H1 (cell line): ENCODE measurements around the gene RPS15. TPM values are rescaled to one million over a fixed set of nuclear protein-coding genes. Genes with fewer than 3 reads are reported as not detected.
A peak's percentile ranks its signal among the peaks of the same experiment; 100 is the strongest.

ENCODE experiments used
- ATF2 ChIP-seq: IDR thresholded peaks from 2 replicates; pipeline ENCODE4 v1.6.1; 2012; ENCODE audit warnings: low read length, inconsistent platforms
- BCL11A ChIP-seq, 2 experiments: IDR thresholded peaks; one replicate each; pipeline ENCODE4 v1.6.1; 2011; ENCODE audit warnings: low read depth in 2 of 2, low read length in 2 of 2, mild to moderate bottlenecking in 2 of 2
- CBX5 ChIP-seq: fragments of 300-800, 300-1000 bp; sonication (generic); IDR thresholded peaks from 2 replicates; pipeline ENCODE4 v1.7.1; 2016; ENCODE audit warnings: antibody characterized with exemption, low read length, low read depth
- CEBPB ChIP-seq: IDR thresholded peaks from 2 replicates; pipeline ENCODE4 v1.6.1; 2012; ENCODE audit warnings: low read depth, low read length
- CHD1 ChIP-seq: IDR thresholded peaks from 2 replicates; pipeline ENCODE4 v1.6.1; 2012; ENCODE audit warnings: low read depth, low read length, improper control_type of control experiment
- CREB1 ChIP-seq: IDR thresholded peaks from 2 replicates; pipeline ENCODE4 v1.6.1; 2012; ENCODE audit warnings: inconsistent platforms
- E2F6 ChIP-seq: IDR thresholded peaks from 2 replicates; pipeline ENCODE4 v1.6.1; 2012; ENCODE audit warnings: inconsistent platforms
- EZH2 ChIP-seq: fragments of 200-600 bp; sonication (generic); IDR thresholded peaks from 2 replicates; pipeline ENCODE4 v1.7.1; 2012; ENCODE audit warnings: low read depth, mild to moderate bottlenecking, moderate library complexity, low read length, inconsistent platforms; ENCODE audit not compliant: severe bottlenecking
- GTF2F1 ChIP-seq: IDR thresholded peaks from 2 replicates; pipeline ENCODE4 v1.6.1; 2012; ENCODE audit warnings: low read depth, low read length, improper control_type of control experiment, borderline replicate concordance
- NRF1 ChIP-seq: IDR thresholded peaks from 2 replicates; pipeline ENCODE4 v1.6.1; 2011; ENCODE audit warnings: mild to moderate bottlenecking, low read depth, low read length, improper control_type of control experiment
- POLR2AphosphoS5 ChIP-seq: IDR thresholded peaks from 2 replicates; pipeline ENCODE4 v1.6.1; 2011; ENCODE audit warnings: low read depth, low read length
- RAD21 ChIP-seq, 2 experiments: IDR thresholded peaks in 1 of 2; conservative IDR thresholded peaks in 1 of 2; 2 replicates each; pipeline ENCODE4 v1.6.1; 2011; ENCODE audit warnings: low read depth in 2 of 2, low read length in 2 of 2, improper control_type of control experiment in 1 of 2, inconsistent platforms in 1 of 2, mild to moderate bottlenecking in 1 of 2, moderate library complexity in 1 of 2
- RBBP5 ChIP-seq: IDR thresholded peaks from 2 replicates; pipeline ENCODE4 v1.7.1; 2012; ENCODE audit warnings: low read depth, mild to moderate bottlenecking, inconsistent platforms, low read length, moderate library complexity, borderline replicate concordance
- RXRA ChIP-seq: IDR thresholded peaks from 2 replicates; pipeline ENCODE4 v1.6.1; 2011; ENCODE audit warnings: low read depth, mild to moderate bottlenecking, low read length, moderate library complexity; ENCODE audit not compliant: insufficient read depth
- SAP30 ChIP-seq: fragments of 300-600 bp; sonication (generic); IDR thresholded peaks from 2 replicates; pipeline ENCODE4 v1.7.1; 2012; ENCODE audit warnings: low read length, moderate library complexity, mild to moderate bottlenecking, inconsistent platforms; ENCODE audit not compliant: insufficient read depth, insufficient replicate concordance
- SIRT6 ChIP-seq: IDR thresholded peaks from one replicate; pipeline ENCODE4 v1.7.1; 2012; ENCODE audit warnings: low read length, inconsistent platforms
- TAF7 ChIP-seq: optimal IDR thresholded peaks from 2 replicates; pipeline ENCODE3; 2011; ENCODE audit warnings: low read depth, mild to moderate bottlenecking, inconsistent platforms, low read length, moderate library complexity, borderline replicate concordance
- YY1 ChIP-seq: IDR thresholded peaks from 2 replicates; pipeline ENCODE4 v1.6.1; 2011; ENCODE audit warnings: low read depth, mild to moderate bottlenecking, low read length
- polyA plus RNA-seq, 7 experiments: library from polyadenylated mRNA; depleted of rRNA in 3 of 7; stranded (reverse) in 5 of 7; unstranded in 2 of 7; fragments of >200 nt in 5 of 7; fragments of 200-250 nt in 2 of 7; gene quantifications; 1 replicate in 5 of 7; 2 replicates in 1 of 7; 4 replicates in 1 of 7; pipeline versions ENCODE4 v1.2.1 to v1.2.3, GENCODE V29; 2011 to 2013; ENCODE audit warnings: missing spikeins in 2 of 7, mixed read lengths in 2 of 7
- total RNA-seq: library from RNA; stranded (reverse); fragmentation: NEBNext Ultra II Directional; extraction: Animal tissue kit (Norgen Biotek cat#: 25700); gene quantifications from 2 replicates; pipeline ENCODE4 v1.2.1, GENCODE V29; 2021

The RPS15 gene
- total and polyA plus RNA-seq, 2 of the 8 experiments (the other 6 are each of a cell fraction or from before 2014, with no cell fraction given) = 1,562 to 3,890 TPM

DNA sequence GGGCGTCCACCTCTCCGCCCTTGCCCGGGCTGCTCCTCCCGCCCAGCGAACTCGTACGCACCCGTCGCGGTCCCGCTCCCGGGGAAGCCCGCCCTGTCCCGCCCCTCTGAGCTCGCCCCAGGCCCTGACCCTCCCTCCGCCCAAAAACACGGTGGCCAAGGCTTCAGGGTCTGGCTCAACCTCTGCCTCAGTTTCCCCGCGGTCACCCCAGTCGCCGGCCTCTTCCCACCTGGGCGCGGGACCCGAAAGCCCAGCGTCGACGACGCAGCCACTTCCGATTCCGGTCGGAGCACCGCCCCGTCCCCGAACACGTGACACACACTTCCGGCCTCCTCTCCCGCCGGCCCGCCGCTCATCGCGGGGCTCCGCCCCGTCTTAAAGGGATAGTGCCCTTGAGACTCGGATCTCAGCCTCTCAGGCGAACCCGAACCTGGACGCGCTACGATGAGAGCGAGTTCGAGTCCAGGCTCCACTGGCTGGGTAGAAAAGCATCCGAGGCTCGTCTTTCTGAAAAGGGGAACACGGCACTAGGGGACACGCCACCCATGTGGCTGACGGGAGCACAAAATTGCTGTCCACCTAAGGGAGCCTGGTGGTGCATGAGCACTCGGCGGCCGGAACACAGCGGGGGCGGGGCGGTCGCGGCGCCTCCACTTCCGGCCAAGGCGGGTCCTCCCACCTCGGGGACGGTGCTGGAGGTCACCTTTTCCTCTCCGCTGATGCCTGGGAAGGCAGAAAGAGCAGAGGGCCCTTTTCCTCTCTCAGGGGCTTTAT, 40.9 kb downstream of the RPS15 start, which contains the start of gene C19orf25 (continued):
- no peak for TF ChIP-seq RAD21 (IDR thresholded peaks at IDR 0.05 in 1 of 2, conservative IDR thresholded peaks at IDR 0.05 in 1 of 2; ENCODE audit: low read depth in 2 of 2, low read length in 2 of 2)
- no peak for TF ChIP-seq SAP30
- TF ChIP-seq CEBPB = no peak
- TF ChIP-seq CBX5 = no peak
- no peak; the same call in 1 of the 2 replicates for TF ChIP-seq POLR2AphosphoS5
- TF ChIP-seq ATF2 = 0 out of 2 replicates have a peak, but pooled peaks have one; percentile 29
- TF ChIP-seq NRF1 = no peak
- no peak for TF ChIP-seq GTF2F1
- TF ChIP-seq BCL11A (IDR thresholded peaks at IDR 0.05; ENCODE audit: low read depth in 2 of 2, low read length in 2 of 2) = no peak
- TF ChIP-seq RXRA = no peak
- TF ChIP-seq CHD1 = no peak
- TF ChIP-seq RBBP5 = 0 out of 2 replicates have a peak, but pooled peaks have one; percentile 47
- TF ChIP-seq CREB1 = peak; percentile 61; the same call in 1 of the 2 replicates
- TF ChIP-seq TAF7 = peak; percentile 40
- no peak for TF ChIP-seq EZH2
- TF ChIP-seq SIRT6 = no peak
- no peak for TF ChIP-seq YY1
- peak; percentile 97 for TF ChIP-seq E2F6
